D721Med (cell line): Measurements from ENCODE around the gene SMKR1.

Source experiments
- DNase-seq: peaks from one replicate; pipeline ENCODE4 v3.0.0; 2011; ENCODE audit warnings: low spot score; ENCODE audit not compliant: insufficient read length
- FAIRE-seq: peaks from 2 replicates; lab custom pipeline; 2011; peaks lifted over from hg19 to GRCh38; lab: Jason Lieb, UNC
- CTCF ChIP-seq: IDR thresholded peaks from 2 replicates; pipeline ENCODE4 v1.5.1; 2012; ENCODE audit warnings: mild to moderate bottlenecking, control low read depth; ENCODE audit not compliant: insufficient read depth; ENCODE audit errors: missing control alignments

Gene SMKR1

GRCh38 chr7:129482781-129483180 is 19.6 kb upstream of the SMKR1 start:
- no peak for TF ChIP-seq CTCF
- no peak for FAIRE-seq
- no peak for DNase-seq

- TF ChIP-seq CTCF, result no peak
- DNase-seq (no peak), FAIRE-seq (no peak)
Measured at GRCh38 chr7:129489491-129489890, 12.8 kb upstream of the SMKR1 start.

GRCh38 chr7:129492391-129492790 is 9.9 kb upstream of the SMKR1 start:
- TF ChIP-seq CTCF, result no peak
- FAIRE-seq, result no peak
- DNase-seq, result no peak

- FAIRE-seq (no peak), DNase-seq (no peak)
- no peak for TF ChIP-seq CTCF
Measured at GRCh38 chr7:129493555-129493954, 8.8 kb upstream of the SMKR1 start.

GRCh38 chr7:129494041-129494440 is 8.3 kb upstream of the SMKR1 start:
- no peak for TF ChIP-seq CTCF
- no peak for FAIRE-seq
- DNase-seq, result no peak

GRCh38 chr7:129495987-129496386 is 6.3 kb upstream of the SMKR1 start:
- no peak for TF ChIP-seq CTCF
- DNase-seq (no peak), FAIRE-seq (no peak)

GRCh38 chr7:129496653-129497052 is 5.7 kb upstream of the SMKR1 start:
- no peak for DNase-seq
- no peak for FAIRE-seq
- no peak for TF ChIP-seq CTCF
